ENCODE results near the gene COL4A5. TPM values are rescaled to one million over a fixed set of nuclear protein-coding genes. Genes with fewer than 3 reads are reported as not detected.

COL4A5 gene
- total RNA-seq, 1 experiment from 2014 or later = 29.4 TPM

GRCh38 chrX:108704839-108705238 is 265.2 kb downstream of the COL4A5 start:
- Histone ChIP-seq H3K79me2 (ENCODE audit: insufficient read depth, low read length) (no peaks in the 10 kb centered on the region), H3K9me3 (ENCODE audit: control insufficient read depth in 1 of 2, insufficient read depth in 1 of 2, low read depth in 1 of 2, low read length in 2 of 2) (no peaks in the 10 kb centered on the region), H3K27me3 (ENCODE audit: insufficient read depth, low read length) (no peaks in the 10 kb centered on the region), H3K9ac (ENCODE audit: low read length) (no peak overlapping the region), H3K27ac (ENCODE audit: low read depth, low read length) (no peak overlapping the region), H3K4me3 (replicated peaks in 1 of 2; ENCODE audit: low read depth in 1 of 2, low read length in 2 of 2) (no peak overlapping the region), H4K20me1 (ENCODE audit: insufficient read depth) (no peaks in the 10 kb centered on the region), H3K9me2 (ENCODE audit: insufficient read depth) (no peaks in the 10 kb centered on the region), H3K4me1 (ENCODE audit: control insufficient read depth in 1 of 2, insufficient read depth in 2 of 2, low read length in 2 of 2) (no peaks in the 10 kb centered on the region), H3K4me2 (ENCODE audit: low read length) (no peak overlapping the region), H2AFZ (ENCODE audit: low read depth, low read length, poor library complexity, severe bottlenecking) (no peak overlapping the region), H3K36me3 (ENCODE audit: control insufficient read depth in 1 of 2, insufficient read depth in 2 of 2, low read length in 2 of 2) (no peaks in the 10 kb centered on the region)
- ATAC-seq = no peak
- intact Hi-C loops (cut with micrococcal nuclease) = loop anchor here (10.0 kb wide), 1 partner anchor 770 kb away; no protein-coding TSS in a partner anchor
- RAD21 ChIA-PET (ENCODE audit: low non-redundant PET in 1 of 2, low total read pairs in 2 of 2, uncharacterized antibody in 2 of 2, unreplicated experiment in 2 of 2) = no interaction called here
- DNase-seq (ENCODE audit: low read depth, low spot score) = no peak
- CTCF ChIA-PET = no interaction called here
- BruUV-seq (replicated peaks) = no TSS peak
- no peak for TF ChIP-seq SRF (IDR thresholded peaks at IDR 0.05; ENCODE audit: low read depth)
- TF ChIP-seq JUND (IDR thresholded peaks at IDR 0.05) = no peak
- TF ChIP-seq MAX (IDR thresholded peaks at IDR 0.05) = no peak
- no peak for TF ChIP-seq POLR2AphosphoS5 (IDR thresholded peaks at IDR 0.05; ENCODE audit: low read depth, low read length)
- no peak for TF ChIP-seq EGR1 (IDR thresholded peaks at IDR 0.05; ENCODE audit: low read depth)
- TF ChIP-seq TCF7L2 (IDR thresholded peaks at IDR 0.05; ENCODE audit: borderline replicate concordance, extremely low read depth, insufficient read depth, insufficient read length) = no peak
- no peak for TF ChIP-seq SIN3A (IDR thresholded peaks at IDR 0.05; ENCODE audit: low read depth)
- no peak for TF ChIP-seq EZH2phosphoT487 (IDR thresholded peaks at IDR 0.05; ENCODE audit: borderline replicate concordance)
- no peak for TF ChIP-seq FOSL1 (IDR thresholded peaks at IDR 0.05; ENCODE audit: low read depth)
- TF ChIP-seq ELF1 (IDR thresholded peaks at IDR 0.05; ENCODE audit: borderline replicate concordance, low read depth) = no peak
- no peak for TF ChIP-seq YY1 (IDR thresholded peaks at IDR 0.05; ENCODE audit: extremely low read depth, insufficient replicate concordance, low read depth, low read length)
- TF ChIP-seq ZFX (IDR thresholded peaks at IDR 0.05) = no peak
- no peak for TF ChIP-seq CTCF (IDR thresholded peaks at IDR 0.05 in 2 of 3, conservative IDR thresholded peaks at IDR 0.05 in 1 of 3; ENCODE audit: borderline replicate concordance in 1 of 3, insufficient read depth in 1 of 3, low read depth in 2 of 3, low read length in 2 of 3)
- TF ChIP-seq ZNF274 (IDR thresholded peaks at IDR 0.05; ENCODE audit: low read depth, low read length) = no peak
- TF ChIP-seq EZH2 (IDR thresholded peaks at IDR 0.05) = no peak
- no peak for TF ChIP-seq SP1 (IDR thresholded peaks at IDR 0.05; ENCODE audit: low read depth)
- no peak for TF ChIP-seq CBX3 (IDR thresholded peaks at IDR 0.05; ENCODE audit: low read depth)
- no peak for TF ChIP-seq CEBPB (IDR thresholded peaks at IDR 0.05; ENCODE audit: low read depth)
- POLR2A ChIA-PET = no interaction called here
